NCI-H69 (cell line): ENCODE measurements around the gene IL4I1.
A peak's percentile ranks its signal among the peaks of the same experiment; 100 is the strongest.

Experiments
- DNase-seq: peaks from one replicate; lab custom pipeline; 2025; lab: John Stamatoyannopoulos, UW

The IL4I1 gene

DNA sequence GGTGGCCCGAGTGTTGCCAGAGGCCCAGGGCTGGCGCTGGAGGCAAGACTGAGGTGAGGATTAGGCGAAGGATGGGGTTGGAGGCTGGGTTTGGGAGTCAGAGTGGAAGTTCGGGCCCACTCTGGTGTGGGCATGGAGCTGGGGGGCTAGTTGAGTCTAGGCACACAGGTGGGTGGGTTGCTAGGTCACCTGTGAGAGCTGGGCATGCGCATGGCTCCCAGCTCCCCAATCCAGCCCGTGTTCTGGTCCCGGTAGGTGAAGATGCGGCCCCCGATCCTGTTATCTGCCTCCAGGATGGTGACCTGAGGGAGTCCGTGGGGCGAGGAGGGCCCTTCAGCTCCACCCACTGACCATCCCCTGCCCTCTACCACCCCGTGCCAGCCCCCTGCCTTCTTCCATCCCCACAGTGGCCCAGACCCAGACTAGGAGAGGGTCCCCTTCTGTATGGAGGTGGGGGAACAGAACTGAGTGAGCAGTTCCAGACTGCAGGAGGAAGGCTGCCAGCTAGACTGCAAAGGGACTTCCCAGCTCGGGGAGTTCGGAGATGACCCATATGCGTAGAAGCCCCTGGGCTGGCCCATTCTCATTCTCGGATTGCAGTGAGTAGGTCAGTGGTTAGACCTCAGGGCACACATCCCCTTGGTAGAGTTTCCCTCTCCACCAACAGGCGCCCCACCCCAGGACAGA lies 1.7 kb downstream of the IL4I1 start:
- no peak for DNase-seq

DNA sequence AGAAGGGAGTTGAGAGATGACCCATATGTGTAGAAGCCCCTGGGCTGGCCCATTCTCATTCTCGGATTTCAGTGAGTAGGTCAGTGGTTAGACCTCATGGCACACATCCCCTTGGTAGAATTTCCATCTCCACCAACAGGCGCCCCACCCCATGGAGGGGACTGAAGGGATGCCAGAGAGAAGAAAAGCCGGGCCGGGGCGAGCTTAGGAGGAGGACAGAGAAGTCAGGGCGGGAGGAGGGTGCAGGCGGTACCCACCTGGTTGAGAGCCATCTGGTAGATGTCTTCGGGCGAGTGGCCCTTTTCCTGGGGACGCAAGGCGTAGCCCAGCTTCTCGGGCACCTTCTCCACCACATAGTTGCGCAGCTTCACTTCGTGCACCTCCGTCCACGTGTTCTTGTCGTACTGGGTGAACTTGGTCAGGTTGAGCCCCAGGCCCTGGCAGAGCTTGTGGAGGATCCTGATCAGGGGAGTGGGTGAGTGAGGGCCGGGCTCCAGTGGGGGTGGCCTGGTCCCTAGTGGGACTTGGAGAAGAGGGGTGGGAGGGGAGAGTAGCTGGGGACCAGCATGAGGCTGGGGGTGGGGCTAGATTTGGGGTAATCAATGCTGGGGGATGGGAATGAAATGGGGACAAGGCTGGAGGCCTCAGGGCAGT lies 2.5 kb downstream of the IL4I1 start:
- DNase-seq = no peak

DNA sequence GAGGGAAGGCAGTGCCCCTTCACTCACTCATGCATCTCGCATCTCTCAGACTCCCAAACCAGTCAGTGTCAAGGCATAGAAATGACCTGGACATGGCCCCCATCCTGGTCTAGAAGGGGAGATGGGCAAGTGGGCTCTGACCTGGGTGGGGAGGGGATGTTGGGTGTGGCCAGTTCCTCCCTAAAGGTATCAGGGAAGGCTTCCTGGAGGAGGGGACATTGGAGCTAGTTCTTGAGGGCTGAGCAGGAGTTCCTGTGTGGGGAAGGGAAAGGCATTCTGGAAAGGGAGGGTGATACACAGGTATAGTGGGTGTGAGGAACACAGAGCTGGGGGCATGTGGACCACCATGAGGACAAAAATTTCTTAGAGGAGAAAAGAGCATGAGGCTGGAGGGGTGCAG lies 4.0 kb downstream of the IL4I1 start:
- no peak for DNase-seq

DNA sequence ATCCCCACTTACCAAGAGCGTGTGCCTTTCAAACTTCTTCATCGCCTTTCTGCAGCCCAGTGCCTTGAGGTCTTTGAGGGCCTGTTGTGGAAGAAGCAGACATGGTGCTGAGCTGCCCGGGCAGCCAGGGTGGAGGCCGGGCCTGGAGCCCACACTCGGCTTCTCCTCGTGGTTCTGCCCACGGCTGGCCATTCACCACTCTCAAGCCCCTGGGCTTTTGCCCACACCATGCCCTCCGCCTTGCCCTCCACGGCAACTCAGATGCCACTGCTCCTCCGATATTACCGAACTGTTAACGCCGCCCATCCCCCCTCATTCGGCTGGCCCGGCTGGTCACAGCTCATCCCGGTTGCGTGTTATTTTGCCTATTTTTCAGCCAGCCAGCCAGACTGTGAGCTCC lies 5.3 kb downstream of the IL4I1 start:
- DNase-seq = no peak

DNA sequence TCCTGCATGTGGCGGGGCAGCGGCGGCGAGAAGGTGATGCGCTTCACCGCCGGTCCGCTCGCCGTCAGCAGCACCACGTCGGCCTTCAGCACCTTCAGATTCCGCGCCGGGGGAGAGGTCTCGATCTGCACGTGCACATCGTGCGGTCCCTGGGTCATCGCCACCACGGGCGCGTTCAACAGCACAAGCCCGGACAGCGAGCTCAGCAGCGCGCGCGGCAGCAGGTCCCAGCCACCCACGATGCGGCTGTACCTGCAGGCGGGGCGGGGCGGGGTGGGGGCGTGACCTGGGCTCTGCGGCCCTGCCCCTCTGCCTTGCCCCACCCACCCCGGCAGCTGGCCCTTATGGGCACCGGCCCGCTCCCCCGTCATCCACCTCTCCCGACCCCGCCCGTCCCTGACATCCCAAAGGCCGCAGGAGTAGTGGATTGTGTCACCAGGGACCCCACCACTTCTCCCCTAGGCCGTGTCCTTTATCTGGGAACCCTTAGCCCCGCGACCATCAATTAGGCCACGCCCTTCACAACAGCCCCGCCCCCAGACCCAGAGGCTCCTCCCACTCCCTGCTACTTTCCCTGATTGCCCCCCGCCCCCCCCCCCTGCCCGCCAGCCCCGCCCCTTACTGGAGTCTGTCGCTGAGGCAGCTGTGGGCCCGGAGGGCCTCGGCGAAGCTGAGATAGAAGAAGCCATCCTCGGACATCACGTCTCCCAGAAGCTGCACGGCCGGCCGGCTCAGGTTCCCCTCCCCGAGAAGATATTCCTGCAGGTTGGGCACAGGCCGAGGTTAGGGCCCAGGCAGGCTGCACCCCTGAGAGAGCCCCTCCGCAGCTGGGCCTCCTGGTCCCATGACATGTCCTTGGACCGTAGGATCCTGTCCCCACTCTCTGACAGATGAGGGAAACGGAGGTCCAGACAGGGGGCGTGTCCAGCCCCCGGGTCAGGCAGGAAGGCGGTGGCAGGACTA lies 6.1 kb downstream of the IL4I1 start:
- DNase-seq = peak; percentile 86

DNA sequence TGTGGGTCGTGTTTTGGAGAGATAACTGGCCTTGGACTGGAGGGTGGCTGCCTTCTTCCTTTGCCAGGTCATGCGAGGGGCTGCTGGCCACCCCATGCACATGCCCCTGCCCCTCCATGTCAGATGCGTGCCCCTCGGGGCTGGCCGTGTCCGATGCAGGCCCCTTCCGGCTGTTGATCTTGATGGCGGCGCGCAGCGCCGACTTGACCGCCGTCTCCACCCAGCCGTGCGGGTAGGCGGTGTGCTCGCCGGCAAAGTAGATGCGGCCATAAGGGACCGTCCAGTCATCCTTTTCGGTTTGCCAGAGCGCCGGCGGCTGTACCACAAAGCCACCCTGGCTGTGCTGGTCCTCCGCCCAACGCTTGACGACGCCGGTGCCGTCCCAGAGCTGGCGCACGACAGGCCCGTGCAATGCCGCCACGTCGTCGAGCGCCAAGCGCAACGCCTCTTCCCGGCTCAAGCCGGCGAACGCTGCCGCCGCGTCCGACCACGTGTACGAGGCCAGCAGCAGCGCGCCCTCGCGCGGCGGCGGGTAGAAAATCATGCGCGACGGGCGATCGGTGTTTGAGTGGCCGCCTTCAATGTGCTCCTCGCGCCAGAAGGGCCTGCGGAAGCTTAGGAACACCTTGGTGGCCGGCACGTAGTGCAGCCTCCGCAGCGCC lies 6.9 kb downstream of the IL4I1 start:
- DNase-seq = peak; percentile 86

DNA sequence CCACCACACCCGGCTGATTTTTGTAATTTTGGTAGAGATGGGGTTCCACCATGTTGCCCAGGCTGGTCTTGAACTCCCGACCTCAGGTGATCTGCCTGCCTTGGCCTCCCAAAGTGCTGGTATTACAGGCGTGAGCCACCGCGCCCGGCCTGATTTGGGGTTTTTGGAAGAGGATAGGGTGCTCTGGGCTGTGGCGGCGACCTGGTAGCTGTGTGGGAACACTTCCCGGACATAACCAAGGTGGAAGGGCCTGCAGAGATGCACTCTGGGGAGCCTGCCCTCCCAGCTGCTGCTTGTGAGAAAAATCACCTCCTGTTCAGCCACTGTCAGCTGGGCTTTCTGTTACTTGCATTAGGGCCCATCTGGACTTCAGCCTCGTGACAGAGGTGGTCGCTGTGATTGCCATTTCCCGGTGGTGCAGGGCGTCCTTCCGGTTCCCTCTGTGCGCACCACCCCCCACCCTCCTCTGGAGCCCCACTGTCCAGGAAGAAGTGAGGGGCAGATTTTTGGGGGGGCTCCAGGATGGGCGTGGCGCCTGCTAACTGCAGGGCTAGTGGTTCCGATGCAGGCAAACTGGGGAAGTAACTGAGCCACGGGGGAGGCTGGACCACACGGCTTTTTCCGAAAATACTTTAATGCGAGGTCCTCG lies 7.5 kb downstream of the IL4I1 start:
- peak; percentile 24 for DNase-seq

DNA sequence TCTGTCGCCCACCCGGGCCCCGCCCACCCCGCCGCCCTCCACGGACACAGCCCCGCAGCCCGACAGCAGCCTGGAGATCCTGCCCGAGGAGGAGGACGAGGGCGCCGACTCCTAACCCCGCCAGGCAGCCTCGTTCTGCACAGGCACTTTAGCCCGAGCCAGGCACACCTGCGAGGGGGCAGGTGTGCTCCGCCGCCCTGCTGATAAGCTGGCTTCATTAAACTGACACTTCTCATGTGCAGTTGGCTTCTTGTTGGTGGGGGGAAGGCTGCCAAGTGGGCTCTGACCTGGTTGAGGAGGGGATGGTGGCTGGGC lies 8.2 kb downstream of the IL4I1 start:
- peak; percentile 69 for DNase-seq

DNA sequence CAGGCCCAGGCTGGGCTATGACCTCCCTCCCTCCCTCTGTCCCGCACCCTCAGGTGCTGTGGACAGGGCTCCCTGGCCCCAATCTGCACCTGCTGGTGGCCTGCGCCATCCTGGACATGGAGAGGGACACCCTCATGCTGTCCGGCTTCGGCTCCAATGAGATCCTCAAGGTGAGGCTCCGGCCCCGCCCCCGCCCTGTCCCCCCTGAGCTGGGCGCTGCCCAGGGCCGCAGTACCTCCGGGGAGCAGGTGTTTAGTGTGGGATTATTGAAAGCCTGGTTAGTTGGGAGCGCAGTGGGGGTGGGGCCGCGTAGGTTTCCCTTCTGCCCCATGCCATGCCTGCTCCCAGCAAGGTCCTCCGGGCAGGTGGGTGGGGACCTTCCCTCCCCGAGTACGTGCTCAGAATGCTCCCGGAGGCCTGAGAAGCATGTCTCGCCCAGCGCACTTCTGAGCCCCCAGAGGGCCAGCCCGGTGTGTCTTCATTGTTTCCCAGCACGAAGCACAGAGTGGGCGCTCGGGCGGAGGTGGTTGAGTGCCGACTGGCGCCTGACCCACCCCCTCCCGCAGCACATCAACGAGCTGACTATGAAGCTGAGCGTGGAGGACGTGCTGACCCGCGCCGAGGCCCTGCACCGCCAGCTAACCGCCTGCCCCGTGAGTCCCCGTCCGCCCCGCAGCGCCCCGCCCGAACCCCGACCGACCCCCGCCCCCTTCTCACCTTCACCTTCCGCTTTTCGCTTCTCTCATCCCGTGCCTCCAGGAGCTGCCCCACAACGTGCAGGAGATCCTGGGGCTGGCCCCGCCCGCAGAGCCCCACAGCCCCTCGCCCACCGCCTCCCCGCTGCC lies 8.8 kb downstream of the IL4I1 start:
- DNase-seq = peak; percentile 61

DNA sequence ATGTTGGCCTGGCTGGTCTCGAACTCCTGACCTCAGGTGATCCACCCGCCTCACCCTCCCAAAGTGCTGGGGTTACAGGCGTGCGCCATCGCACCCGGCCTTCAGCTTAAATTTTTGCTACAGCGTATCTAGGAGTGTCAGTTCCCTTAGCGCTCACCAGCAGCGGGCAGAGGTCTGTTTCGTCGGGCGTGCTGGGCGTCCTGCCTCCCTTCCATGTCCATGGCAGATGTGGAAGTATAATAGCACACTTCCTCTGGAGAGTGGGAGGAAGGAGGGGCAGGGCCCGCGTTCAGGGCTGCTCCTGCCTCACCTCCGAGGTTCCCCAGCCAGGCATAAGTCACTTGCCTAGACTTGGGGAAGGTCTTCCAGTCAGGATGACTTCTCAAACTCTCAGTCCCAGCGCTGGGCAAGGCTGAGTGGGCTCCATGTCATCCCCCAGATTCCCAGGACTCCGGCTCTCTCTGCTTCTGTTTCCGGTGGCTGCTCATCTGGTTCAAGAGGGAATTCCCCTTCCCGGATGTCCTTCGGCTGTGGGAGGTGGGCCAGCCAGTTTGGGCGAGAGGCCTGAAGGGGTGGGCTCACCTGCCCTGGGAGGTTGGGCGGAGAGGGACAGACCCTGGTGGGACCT lies 9.5 kb downstream of the IL4I1 start:
- peak; percentile 13 for DNase-seq

DNA sequence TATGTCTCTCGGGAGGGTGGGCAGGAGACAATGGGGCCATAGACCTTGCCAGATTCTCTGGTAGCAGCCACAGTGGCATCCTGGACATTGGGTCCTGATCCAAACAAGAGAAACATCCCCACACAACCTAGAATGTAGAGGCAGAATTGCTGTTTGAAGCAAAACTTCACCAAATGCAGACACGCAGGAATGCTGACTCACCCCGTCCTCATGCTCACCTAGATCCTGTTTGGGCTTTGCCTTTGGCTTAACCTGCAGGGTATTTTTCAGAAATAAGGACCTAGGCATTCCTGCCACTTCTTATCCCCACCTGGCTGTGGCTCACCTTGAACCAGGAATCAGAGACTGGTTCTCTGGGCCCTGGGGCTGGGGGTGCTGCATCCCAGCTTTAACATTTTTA lies 11.9 kb downstream of the IL4I1 start:
- no peak for DNase-seq

DNA sequence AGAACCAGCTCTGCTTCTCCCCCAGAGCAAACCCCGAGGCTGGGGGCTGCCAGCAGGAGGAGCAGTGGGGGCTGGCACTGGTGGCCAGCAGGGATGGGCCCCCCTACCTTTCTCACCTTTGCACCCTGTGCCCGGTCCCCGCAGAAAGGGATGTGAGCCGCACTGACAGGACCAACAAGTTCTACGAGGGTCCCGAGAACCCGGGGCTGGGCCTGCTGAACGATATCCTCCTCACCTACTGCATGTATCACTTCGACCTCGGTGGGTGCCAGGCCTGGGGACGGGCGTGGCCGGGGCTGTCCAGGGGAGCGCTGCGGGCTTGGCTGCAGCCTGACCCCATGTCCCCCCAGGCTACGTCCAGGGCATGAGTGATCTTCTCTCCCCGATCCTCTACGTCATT lies 12.6 kb downstream of the IL4I1 start:
- no peak for DNase-seq

DNA sequence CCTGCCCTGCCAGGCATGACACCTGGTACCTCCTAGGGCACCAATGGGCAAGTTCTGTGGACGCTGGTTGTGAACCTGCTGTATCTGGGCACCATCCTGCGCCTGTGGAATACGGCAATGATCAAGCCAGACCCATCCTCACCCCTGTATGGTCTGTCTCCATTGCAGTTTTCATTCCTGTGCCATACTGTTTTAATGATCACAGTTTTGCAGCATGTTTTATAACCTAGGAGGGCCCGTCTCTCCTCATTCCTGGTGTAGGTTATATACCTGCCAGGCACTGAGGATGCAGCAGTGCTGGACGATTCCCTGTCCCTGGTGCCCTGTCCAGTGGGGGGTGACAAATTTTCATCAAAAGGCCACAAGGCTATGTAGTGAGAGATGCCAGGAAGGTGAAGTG lies 13.6 kb downstream of the IL4I1 start:
- DNase-seq = no peak

DNA sequence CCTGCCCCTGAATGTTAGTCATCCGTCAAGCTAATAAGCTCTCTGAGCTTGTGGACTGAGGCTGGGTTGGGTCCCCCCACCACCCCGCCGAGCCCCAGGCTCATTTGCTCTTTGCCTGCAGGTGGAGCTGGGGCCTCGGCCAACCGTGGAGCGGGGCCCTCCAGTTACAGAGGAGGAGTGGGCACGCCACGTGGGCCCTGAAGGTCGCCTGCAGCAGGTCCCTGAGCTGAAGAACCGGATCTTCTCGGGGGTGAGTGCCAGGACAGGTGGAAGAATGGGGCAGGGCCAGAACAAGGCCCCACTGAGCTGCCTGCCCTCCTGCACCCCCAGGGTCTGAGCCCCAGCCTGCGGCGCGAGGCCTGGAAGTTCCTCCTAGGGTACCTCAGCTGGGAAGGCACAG lies 14.0 kb downstream of the IL4I1 start:
- no peak for DNase-seq

DNA sequence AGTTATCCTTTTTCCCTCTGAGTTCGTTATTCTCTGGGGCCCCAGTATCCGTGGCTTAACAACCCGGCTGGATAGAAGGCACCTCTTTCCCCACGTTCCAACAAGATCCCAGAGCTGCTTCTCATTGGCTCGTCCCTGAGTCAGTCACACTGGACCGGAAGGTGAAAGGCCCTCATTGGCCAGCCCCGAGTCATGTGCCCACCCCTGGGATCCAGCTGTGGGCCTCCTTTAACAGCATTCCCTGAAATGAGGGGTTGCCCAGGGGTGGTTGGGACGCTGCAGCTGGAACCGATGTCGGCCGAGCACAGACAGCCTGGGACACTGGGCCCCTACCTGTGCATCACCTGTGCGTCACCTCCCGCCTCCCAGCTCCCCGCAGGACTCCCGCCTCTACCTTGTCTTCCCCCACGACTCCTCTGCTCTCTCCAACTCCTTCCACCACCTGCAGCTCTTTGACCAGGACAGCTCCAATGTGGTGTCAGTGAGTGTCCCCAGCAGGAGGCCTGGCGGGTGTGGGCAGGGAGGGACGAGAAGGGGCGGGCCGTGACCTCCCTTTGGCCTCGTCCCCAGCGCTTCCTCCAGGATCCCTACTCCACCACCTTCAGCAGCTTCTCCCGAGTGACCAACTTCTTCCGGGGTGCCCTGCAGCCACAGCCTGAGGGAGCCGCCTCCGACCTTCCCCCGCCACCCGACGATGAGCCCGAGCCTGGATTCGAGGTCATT lies 14.9 kb downstream of the IL4I1 start:
- DNase-seq = no peak

DNA sequence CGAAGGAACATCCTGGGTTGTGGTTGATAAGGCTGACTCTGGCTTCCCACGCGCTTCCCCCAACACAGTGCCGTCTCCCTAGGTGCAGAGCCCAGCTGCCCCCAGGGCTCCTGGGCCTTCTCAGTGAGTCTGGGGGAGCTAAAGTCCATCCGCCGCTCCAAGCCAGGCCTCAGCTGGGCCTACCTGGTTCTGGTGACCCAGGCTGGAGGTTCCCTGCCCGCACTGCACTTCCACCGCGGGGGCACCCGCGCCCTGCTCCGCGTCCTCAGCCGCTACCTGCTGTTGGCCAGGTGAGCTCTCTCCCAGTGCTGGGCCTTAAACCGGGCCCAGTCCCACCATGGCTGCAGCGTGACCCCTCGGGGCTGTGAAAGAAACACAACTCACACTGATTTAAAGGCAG lies 15.5 kb downstream of the IL4I1 start:
- no peak for DNase-seq

DNA sequence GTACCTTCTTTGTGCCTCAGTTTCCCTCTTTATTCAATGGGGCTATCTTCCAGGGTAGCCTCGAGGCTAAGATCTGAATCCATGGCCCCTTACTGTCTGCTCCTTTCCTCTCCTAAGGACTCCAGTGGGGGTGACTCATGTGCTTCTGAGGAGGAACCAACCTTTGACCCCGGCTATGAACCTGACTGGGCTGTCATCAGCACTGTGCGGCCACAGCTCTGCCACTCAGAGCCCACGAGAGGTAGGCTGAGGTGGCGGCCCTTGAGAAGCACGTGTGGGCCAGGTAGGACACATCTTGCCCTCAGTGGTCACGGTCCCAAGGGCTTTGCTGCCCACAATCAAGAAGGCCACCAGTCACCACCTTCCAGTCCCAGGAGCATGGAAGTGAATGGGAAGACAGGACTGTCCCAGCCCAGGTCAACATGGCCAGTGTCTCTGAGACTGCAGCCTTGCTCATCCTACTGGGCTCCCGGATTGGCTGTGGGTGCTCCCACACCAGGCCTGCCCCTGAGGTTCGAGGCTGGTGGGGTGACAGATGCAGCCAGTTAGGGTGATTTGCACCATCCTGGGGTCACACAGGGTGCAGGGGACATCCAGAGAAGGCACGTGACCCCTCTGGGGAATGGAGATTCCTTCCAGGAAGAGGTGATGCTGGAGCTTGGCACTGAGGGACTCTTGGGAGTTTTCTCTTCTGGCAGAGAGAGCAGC lies 16.4 kb downstream of the IL4I1 start:
- DNase-seq = no peak

DNA sequence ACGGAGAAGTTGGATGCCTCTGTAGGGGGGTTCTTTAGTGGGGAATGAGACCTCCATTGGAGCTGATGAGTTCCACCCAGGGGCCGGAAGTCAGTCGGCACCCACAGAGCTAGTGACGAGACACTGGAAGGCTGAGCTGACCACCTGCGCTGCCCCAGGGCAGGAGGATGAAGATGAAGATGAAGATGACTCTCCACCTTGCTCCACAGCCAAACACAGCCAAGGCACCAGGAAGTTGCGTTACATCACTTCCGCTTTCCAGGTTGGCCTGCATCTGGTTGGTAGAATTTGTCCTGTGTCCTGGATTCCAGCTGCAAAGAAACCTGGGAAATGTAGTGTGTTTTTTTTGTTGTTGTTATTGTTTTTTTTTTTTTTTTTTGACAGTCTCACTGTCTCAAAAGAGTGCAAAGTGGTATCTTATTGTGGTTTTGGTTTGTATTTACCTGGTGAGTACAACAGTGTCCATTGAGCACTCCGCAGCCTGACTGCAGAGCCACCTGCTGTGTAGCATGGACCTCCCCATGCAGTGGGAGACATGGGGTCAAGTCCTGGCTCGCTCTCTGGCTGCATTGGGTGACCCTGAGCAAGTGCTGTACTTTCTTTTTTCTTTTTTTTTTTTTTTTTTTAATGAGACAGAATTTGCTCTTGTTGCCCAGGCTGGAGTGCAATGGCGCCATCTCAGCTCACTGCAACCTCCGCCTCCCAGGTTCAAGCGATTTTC lies 17.3 kb downstream of the IL4I1 start:
- DNase-seq = no peak

DNA sequence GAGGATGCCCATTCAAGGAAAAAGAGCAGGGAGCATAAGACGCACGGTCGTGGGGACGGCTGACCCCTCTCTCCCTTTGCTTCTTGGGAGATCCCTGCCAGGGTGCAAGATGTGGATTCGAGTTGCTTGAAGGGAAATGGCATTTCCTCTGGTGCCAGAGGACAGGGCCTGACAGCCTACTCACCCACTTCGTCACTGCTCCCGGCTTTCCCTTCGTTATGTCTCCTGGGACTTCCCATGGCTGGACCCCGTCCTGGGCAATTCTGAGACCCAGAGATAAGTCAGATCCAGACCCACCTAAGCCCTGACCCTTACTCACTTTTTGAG lies 18.0 kb downstream of the IL4I1 start:
- DNase-seq = no peak
